HS-27A (cell line): ENCODE data around the gene IFT25.
A peak's percentile ranks its signal among the peaks of the same experiment; 100 is the strongest.

Experiments used
- DNase-seq: peaks from one replicate; pipeline ENCODE4 v3.0.0-alpha.2; 2012; ENCODE audit warnings: low read depth, missing footprints

Gene IFT25

DNA sequence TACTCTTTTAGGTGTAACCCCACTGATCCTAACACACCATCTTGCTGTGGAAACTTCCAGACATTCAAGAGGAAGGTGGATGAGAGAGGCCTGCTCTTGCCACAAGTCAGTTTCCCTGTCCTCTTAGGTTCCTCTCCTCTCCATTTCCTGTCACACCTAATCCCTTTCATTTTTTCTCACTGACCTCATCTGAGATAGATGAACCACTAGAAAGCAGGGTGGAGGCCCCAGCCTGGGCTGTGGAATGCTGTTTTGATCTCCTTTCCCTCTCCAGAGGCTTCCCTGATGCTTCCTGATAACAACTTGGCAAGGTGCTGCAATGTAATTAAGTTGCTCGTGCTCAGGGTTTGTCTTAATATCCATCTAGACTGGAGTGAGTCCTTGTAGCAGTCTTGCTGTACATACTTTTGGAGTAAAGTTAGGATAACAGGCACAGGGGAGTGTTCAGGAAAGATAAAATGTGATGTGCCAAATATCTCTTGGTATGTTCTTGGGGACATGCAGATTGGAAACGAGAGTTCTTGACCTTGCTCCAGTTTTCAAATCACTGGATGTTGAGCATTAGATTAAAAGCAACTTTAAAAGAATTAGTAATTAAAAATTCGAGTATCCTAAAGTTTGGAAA, 11.8 kb upstream of the IFT25 start:
- DNase-seq: peak; percentile 57

DNA sequence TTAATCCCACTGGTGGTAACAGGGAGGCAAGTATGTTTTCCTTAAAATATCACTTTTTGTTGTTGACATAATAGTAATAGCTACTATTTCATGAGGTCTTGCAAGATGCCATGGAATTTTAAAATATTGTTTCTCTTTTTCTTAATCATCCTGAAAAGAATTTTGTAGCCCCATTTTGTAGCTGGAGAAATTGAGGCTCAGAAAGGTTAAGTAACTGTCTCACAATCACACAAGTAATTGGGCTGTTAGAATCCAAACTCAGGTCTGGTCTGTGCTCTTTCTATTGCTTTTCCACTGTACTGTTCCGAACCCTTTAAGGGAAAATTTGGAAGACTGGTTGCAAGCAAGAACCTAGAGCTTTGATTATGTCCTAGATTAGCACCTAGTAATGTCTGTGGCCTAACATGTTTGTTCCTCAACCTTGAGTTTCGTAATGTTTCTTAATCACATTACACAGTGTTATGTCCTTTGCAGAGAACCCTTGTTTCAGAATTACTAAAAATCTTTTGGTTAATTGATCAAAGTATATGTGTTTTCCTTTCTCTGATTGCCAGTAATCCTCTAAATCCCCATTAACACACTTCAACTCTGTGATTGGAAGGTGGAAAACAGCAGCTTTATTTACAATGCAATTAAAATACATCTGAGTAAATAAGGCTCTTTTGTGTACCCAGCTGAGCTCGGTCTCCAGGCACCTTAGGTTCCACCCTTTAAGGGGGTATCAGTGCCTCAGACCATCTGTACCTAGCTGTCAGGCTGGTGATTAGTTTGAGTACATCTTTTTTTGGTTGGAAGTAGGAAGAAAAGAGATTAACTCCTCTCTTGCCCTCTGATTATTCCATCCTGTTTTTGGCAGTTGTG, 11.0 kb upstream of the IFT25 start:
- DNase-seq: no peak

DNA sequence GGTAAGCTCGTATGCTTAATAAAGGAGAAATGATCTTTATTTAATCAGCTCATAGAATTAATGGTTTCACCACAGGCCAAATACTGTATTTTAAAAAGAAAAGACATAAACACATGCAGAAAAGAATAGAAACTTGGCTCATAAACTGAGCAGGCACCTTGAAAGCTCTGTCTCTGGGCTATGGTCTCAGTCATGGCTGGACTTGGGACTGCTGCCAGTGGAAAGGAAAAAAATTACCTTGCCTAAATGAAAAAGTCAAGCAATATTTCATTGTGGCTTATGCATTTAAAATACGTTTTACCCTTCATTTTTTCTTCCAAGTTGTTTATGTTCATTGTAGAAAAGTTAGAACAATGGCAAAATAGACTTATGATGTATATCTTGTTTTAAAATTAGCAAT, 8.6 kb upstream of the IFT25 start:
- DNase-seq: no peak

- DNase-seq: no peak
Measured at GRCh38 chr1:53951697-53952096, 6.2 kb upstream of the IFT25 start.

- DNase-seq: no peak
Measured at GRCh38 chr1:53949023-53949990, 3.8 kb upstream of the IFT25 start.

DNA sequence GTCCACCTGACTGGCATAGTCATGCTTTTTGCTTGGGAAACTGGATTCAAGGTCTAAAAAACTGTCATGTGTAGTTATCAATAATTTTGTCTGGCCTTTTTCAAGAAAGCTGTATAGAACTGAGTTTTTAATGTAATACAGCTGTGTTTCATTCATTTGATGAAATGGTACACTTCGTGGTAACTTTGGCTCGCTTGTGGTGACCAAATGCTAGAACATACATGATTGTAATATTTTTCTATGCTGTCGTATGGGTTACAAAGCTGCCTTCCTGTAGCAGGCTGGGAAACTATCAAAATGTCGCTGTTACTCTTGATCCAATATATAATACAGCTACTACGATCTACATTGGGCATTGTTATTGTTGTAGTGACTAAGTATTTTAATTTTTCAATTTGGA, 2.8 kb upstream of the IFT25 start:
- DNase-seq: no peak

- no peak for DNase-seq
Measured at GRCh38 chr1:53947172-53947907, 1.8 kb upstream of the IFT25 start.

DNA sequence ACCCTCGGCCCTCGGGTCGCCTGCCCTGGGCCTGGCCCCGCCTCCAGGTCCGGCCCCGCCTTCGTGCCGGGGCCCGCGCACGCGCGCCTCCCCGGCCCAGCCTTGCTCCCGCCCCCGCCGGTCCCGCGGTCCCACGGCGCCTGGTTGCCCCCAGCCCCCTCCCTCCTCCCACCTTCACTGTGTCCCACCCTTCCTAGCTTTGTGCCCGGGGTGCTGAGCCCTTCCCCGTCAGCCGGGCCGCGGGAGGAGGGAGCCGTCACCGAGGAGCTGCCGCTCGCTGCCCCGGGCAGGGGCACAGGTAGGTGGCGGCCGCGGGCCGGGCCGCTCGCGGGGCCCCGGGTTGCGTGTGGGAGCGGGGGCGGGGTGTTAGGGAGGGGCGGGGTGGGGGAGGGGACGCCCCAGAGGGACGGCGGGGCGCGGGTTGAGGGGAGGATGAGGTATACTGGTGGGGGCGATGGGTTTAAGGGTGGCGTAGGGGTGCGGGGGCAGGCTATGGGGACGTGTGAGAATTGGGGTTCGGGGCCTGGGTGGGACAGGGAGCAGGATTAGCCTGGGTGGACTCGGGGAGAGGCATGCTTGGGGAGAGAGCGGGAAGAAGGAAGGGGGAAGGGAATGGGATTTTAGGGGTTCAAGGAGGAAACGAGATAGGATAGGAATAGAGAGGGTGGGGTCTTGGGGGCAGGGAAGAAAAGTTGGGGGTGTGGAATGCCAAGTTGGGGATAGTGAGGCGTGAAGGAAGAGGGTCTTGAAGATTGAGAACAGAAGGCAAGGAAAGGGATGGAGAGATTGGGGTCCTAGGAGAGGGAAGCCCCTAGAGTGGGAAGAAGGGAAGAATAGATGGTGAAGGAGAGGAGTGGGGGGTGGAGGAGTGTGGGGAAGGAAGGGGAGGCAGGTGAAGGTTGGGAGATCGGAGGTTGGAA, 1.0 kb upstream of the IFT25 start, which contains the start of gene LRRC42:
TSS of gene LRRC42 (plus strand) at position 99 of the 920 bp plus-strand sequence. CDS start 5,650 bp downstream, outside the sequence.
- no peak for DNase-seq

- peak; percentile 39 for DNase-seq
Measured at GRCh38 chr1:53945183-53945432, 391 bp downstream of the IFT25 start.

DNA sequence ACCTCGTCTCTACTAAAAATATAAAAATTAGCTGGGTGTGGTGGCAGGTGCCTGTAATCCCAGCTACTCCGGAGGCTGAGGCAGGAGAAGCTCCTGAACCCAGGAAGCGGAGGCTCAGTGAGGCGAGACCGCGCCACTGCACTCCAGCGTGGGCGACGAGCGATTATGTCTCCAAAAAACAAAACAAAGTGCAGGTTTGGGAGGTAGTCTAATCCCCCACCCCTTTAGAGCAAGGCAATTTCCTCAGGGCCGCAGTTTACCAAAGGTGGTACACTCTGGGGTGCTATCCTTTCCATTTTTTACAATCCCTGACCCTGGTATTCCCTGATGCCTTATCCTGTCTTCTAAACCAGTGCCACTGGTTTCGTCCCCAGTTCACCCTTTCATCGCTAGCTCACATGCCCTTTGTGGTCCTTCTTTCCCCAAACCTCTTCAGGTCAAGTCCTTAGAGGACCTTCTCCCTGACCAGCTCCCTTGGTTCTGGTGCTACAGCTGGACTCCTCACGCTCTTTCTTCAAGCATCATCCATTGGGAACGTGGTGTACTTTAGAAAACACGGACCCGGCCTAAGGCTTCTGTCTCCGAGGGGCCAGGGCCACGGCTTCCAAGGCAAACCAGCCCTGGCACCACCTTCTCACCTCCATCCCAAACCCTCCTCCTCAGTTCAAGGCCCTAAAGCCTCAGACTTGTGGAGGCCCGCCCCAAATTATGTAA, 873 bp downstream of the IFT25 start:
- DNase-seq: no peak

DNA sequence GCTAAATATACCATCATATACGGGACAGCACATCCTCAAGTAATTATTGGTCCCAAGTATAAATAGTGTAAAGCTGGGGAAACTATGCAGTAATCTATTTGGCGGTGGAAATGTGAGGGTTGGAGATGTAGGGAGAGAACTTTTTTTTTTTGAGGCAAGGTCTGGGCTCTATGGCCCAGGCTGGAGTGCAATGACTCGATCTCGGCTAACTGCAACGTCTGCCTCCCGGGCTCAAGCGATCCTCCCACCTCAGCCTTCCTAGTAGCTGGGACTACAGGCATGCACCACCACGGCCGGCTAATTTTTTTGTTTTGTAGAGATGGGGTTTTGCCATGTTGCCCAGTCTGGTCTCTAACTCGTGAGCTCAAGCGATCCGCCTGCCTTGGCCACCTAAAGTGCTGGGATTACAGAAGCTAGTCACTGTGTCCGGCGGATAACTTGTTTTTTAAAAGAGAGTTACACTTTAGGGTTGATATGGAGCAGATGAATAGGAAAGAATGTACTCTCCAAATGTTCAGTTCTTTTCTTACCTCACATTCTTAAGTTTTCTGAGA, 1.9 kb downstream of the IFT25 start:
- no peak for DNase-seq

DNA sequence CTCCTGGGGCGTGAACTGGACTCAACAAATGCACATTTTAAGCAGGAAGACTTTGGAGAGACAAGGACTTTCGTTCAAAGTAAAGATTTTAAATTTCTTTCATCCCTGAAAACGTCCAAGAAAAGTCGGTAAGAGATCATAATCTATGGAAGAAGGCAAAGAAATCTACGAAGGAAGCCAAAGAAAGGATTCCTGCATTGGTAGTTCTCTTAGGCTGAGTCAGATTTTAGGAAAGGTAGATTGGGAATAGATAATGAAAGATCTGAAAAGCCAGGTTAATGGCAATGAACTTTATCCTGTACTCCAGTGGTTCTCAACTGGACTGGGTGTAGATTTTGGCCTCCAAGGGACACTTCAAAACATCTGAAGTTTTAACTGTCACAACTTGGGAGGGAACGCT, 2.4 kb downstream of the IFT25 start:
- no peak for DNase-seq

GRCh38 chr1:53942127-53942957, 3.2 kb downstream of the IFT25 start:
- DNase-seq: no peak

GRCh38 chr1:53938136-53938830, 7.2 kb downstream of the IFT25 start:
- no peak for DNase-seq

DNA sequence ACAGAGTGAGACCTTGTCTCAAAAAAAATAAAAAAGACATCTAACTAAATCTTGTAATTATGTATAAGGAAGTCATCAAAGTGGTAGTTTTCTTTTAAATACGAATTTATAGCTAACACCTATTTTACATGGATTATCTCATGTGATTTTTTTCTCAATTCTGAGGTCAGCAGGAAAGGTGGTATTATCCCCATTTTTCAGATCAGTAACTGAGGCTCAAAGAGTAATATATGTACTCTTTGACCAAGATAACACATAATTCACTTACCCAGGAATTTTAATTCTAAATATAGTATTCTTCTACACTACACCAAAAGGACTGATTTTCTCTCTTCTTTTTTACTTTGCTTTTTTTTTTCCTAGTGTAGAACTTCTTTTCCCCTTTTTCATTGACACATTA, 9.1 kb downstream of the IFT25 start:
- no peak for DNase-seq

- DNase-seq: no peak
Measured at GRCh38 chr1:53934170-53934765, 11.2 kb downstream of the IFT25 start.

DNA sequence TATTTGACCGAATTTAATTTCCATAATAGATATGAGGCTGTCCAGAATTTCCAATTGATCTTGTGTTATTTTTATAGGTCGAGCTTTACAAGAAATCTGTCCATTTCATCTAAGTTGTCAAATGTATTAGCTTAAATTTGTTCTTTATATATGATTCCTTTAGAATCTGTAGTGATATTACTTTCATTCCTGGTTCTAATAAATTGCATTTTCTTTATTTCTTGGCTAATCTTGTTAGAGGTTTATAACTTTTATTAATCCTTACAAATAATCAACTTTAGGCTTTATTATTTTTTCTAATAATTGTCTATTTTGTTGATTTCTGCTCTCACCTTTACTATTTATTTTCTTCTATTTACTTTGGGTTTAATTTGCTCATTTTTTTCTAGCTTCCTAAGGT, 14.0 kb downstream of the IFT25 start:
- no peak for DNase-seq

DNA sequence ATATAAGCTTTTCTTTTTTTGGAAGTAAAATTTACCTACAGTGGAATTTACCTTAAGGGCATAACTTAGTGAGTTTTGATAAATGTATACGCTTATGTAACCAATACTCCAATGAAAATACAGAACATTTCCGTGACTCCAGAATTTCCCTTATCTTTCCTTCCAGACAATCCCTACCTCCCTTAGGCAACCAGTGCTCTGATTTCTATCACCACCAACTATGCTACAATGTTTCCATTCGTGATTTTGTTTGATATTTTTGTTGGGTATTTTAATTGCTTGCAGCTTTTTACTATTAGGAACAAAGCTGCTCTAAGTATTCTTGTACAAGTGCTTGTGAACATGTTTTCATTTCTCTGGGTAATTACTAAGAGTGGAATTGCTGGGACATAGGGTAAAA, 14.6 kb downstream of the IFT25 start:
- no peak for DNase-seq
